Naive thymus-derived CD4-positive, alpha-beta T cell (primary cell): ENCODE data around the gene SSC5D. TPM values are rescaled to one million over a fixed set of nuclear protein-coding genes. Genes with fewer than 3 reads are reported as not detected.
A peak's percentile ranks its signal among the peaks of the same experiment; 100 is the strongest.

Experiments
- ATAC-seq: fragments of 150-1000 bp; cut with Tn5 transposase; 2 replicates; pipeline ENCODE4 v1.10.0; 2021; ENCODE audit warnings: mild to moderate bottlenecking, moderate library complexity
- CTCF ChIA-PET: fragments of 350-600 bp; sonication (Branson Sonifier 250); formaldehyde crosslinking; loops from one replicate; lab custom pipeline; 2021; ENCODE audit warnings: antibody characterized with exemption; lab: Charles Lee
- POLR2A ChIA-PET: fragments of 350-600 bp; sonication (Branson Sonifier 250); formaldehyde crosslinking; loops from one replicate; lab custom pipeline; 2021; ENCODE audit warnings: antibody characterized with exemption, inconsistent platforms; lab: Charles Lee
- DNase-seq, 9 donors: peaks; one replicate each; pipeline versions ENCODE4 v3.0.0 to v3.0.0-alpha.2; 2020 to 2022; ENCODE audit warnings: mixed read lengths in 1 of 9
- H3K27ac ChIP-seq: one replicate; pipeline ENCODE4 v1.7.0; 2013; ENCODE audit warnings: mild to moderate bottlenecking, low read depth, low read length, moderate library complexity
- H3K27me3 ChIP-seq, 2 donors: one replicate each; pipeline ENCODE4 v1.7.0; 2013; ENCODE audit warnings: low read length in 2 of 2, mild to moderate bottlenecking in 2 of 2, moderate library complexity in 2 of 2; ENCODE audit not compliant: control insufficient read depth in 2 of 2, insufficient read depth in 2 of 2
- H3K36me3 ChIP-seq, 3 experiments: 1 replicate in 2 of 3; 2 replicates in 1 of 3; pipeline ENCODE4 v1.7.0; 2013; ENCODE audit warnings: low read length in 3 of 3, mild to moderate bottlenecking in 3 of 3, moderate library complexity in 1 of 3; ENCODE audit not compliant: insufficient read depth in 3 of 3, control insufficient read depth in 2 of 3
- H3K4me1 ChIP-seq, 2 donors: one replicate each; pipeline ENCODE4 v1.7.0; 2013; ENCODE audit warnings: low read length in 2 of 2, mild to moderate bottlenecking in 2 of 2, moderate library complexity in 1 of 2; ENCODE audit not compliant: control insufficient read depth in 2 of 2, insufficient read depth in 2 of 2
- H3K4me3 ChIP-seq: 2 replicates; pipeline ENCODE4 v1.7.0; 2013; ENCODE audit warnings: mild to moderate bottlenecking, low read length
- H3K9me3 ChIP-seq, 3 experiments: 1 replicate in 2 of 3; 2 replicates in 1 of 3; pipeline ENCODE4 v1.7.0; 2013; ENCODE audit warnings: low read length in 3 of 3; ENCODE audit not compliant: control insufficient read depth in 2 of 3
- H3K27ac Mint-ChIP-seq, 9 donors: one replicate each; pipeline ENCODE4 v1.8.0; 2020 to 2022; ENCODE audit warnings: mixed read lengths in 9 of 9, mild to moderate bottlenecking in 8 of 9, moderate library complexity in 5 of 9, inconsistent platforms in 2 of 9
- H3K27me3 Mint-ChIP-seq, 5 donors: one replicate each; pipeline ENCODE4 v1.8.0; 2021 to 2022; ENCODE audit warnings: mixed read lengths in 5 of 5, mild to moderate bottlenecking in 1 of 5
- H3K36me3 Mint-ChIP-seq, 5 donors: one replicate each; pipeline ENCODE4 v1.8.0; 2020 to 2022; ENCODE audit warnings: mixed read lengths in 5 of 5, mild to moderate bottlenecking in 3 of 5, inconsistent platforms in 1 of 5
- H3K4me1 Mint-ChIP-seq, 7 donors: one replicate each; pipeline ENCODE4 v1.8.0; 2020 to 2022; ENCODE audit warnings: mixed read lengths in 7 of 7, mild to moderate bottlenecking in 3 of 7, inconsistent platforms in 1 of 7
- H3K4me3 Mint-ChIP-seq, 10 donors: one replicate each; pipeline ENCODE4 v1.8.0; 2020 to 2022; ENCODE audit warnings: mild to moderate bottlenecking in 10 of 10, mixed read lengths in 10 of 10, moderate library complexity in 6 of 10, inconsistent platforms in 2 of 10
- H3K9me3 Mint-ChIP-seq, 11 donors: one replicate each; pipeline ENCODE4 v1.8.0; 2020 to 2022; ENCODE audit warnings: mixed read lengths in 11 of 11, mild to moderate bottlenecking in 4 of 11, inconsistent platforms in 1 of 11, moderate library complexity in 1 of 11
- intact Hi-C, 2 donors: fragments of 100-400 bp; cut with micrococcal nuclease; formaldehyde crosslinking; loops; one replicate each; pipeline ENCODE4 v1.15.1; 2023
- polyA plus RNA-seq, 2 donors: library from polyadenylated mRNA; unstranded; fragments of 300-500 nt; fragmentation: Illumina TruSeq; gene quantifications; one replicate each; pipeline ENCODE4 v1.2.3, GENCODE V29; 2021
- total RNA-seq, 6 experiments: library from RNA in 5 of 6; stranded (reverse) in 5 of 6; gene quantifications; 1 replicate in 5 of 6; 2 replicates in 1 of 6; pipeline ENCODE4 v1.2.3 and lab custom pipeline; 2021 to 2026

SSC5D gene
- total and polyA plus RNA-seq, 7 experiments from 2014 or later: 0.21 to 0.48 (median 0.35) TPM; not detected in 2

- CTCF ChIA-PET: interaction anchor here (1.5 kb wide), 1 partner anchor 14 kb away, joined by 4 read pairs; no protein-coding TSS in a partner anchor
- Histone ChIP-seq H3K36me3 (peaks cover 0 to 5% (median 0%) of the 10 kb centered on the region in 3 experiments), H3K27me3 (peaks cover 3 to 22% of the 10 kb centered on the region in 2 donors), H3K4me3 (no peak overlapping the region), H3K4me1 (peaks cover 0 to 17% of the 10 kb centered on the region in 2 donors), H3K27ac (no peak overlapping the region), H3K9me3 (no peaks in the 10 kb centered on the region)
- POLR2A ChIA-PET: interaction anchor here (0.7 to 0.8 kb wide), 2 partner anchors 23 to 176 kb away, joined by 3 read pairs; no protein-coding TSS in a partner anchor
- DNase-seq (peak in 3 of 9 donors; percentile 25 to 48 (median 25)), ATAC-seq (peak; percentile 73)
- intact Hi-C loops: loop anchor here in 1 of 2 donors (5.0 kb wide), 1 partner anchor 36 kb away; no protein-coding TSS in a partner anchor
- Mint-ChIP-seq H3K9me3 (no peaks in the 10 kb centered on the region), H3K36me3 (peaks cover 0 to 9% (median 4%) of the 10 kb centered on the region in 5 donors), H3K27ac (peak overlapping the region in 1 of 9 donors; percentile 9), H3K27me3 (peaks cover 8 to 33% (median 19%) of the 10 kb centered on the region in 5 donors), H3K4me1 (peaks cover 7 to 21% (median 15%) of the 10 kb centered on the region in 7 donors), H3K4me3 (peak overlapping the region in 6 of 10 donors; percentile 44 to 82 (median 64))
Observed at GRCh38 chr19:55452749-55453346, 35.4 kb upstream of the SSC5D start.

GRCh38 chr19:55453511-55454260 is 34.5 kb upstream of the SSC5D start:
- H3K4me1 Mint-ChIP-seq: peaks cover 7 to 21% (median 15%) of the 10 kb centered on the region in 7 donors
- intact Hi-C loops: loop anchor here (1.0 to 5.0 kb wide), 4 partner anchors 36 to 313 kb away; no protein-coding TSS in a partner anchor
- peaks cover 0 to 5% (median 0%) of the 10 kb centered on the region in 3 experiments for H3K36me3 ChIP-seq
- no peak for ATAC-seq
- peaks cover 8 to 33% (median 19%) of the 10 kb centered on the region in 5 donors for H3K27me3 Mint-ChIP-seq
- peak overlapping the region in 3 of 9 donors; percentile 1 to 63 (median 47) for H3K27ac Mint-ChIP-seq
- POLR2A ChIA-PET: interaction anchor here (0.5 to 1.2 kb wide), 4 partner anchors 22 to 188 kb away, joined by 3 to 5 read pairs (median 4); partner anchors contain the start of gene UBE2S
- no peak overlapping the region for H3K27ac ChIP-seq
- H3K4me3 ChIP-seq: no peak overlapping the region
- H3K4me3 Mint-ChIP-seq: peak overlapping the region; percentile 0 to 82 (median 57)
- peaks cover 3 to 22% of the 10 kb centered on the region in 2 donors for H3K27me3 ChIP-seq
- CTCF ChIA-PET: interaction anchor here (0.7 to 1.5 kb wide), 3 partner anchors 14 to 313 kb away, joined by 3 to 4 read pairs (median 4); no protein-coding TSS in a partner anchor
- DNase-seq: no peak
- peaks cover 0 to 9% (median 4%) of the 10 kb centered on the region in 5 donors for H3K36me3 Mint-ChIP-seq
- no peaks in the 10 kb centered on the region for H3K9me3 Mint-ChIP-seq
- peaks cover 0 to 17% of the 10 kb centered on the region in 2 donors for H3K4me1 ChIP-seq
- no peaks in the 10 kb centered on the region for H3K9me3 ChIP-seq

- ChIA-PET CTCF (no interaction called here), POLR2A (interaction anchor here (0.5 kb wide), 1 partner anchor 259 kb away, joined by 3 read pairs; no protein-coding TSS in a partner anchor)
- Histone ChIP-seq H3K27ac (no peak overlapping the region), H3K27me3 (peaks cover 3 to 15% of the 10 kb centered on the region in 2 donors), H3K36me3 (peaks cover 0 to 5% (median 0%) of the 10 kb centered on the region in 3 experiments), H3K4me3 (no peak overlapping the region), H3K9me3 (no peaks in the 10 kb centered on the region), H3K4me1 (peaks cover 0 to 17% of the 10 kb centered on the region in 2 donors)
- Mint-ChIP-seq H3K4me1 (peaks cover 7 to 22% (median 16%) of the 10 kb centered on the region in 7 donors), H3K36me3 (peaks cover 0 to 9% (median 4%) of the 10 kb centered on the region in 5 donors), H3K27ac (no peak overlapping the region), H3K9me3 (no peaks in the 10 kb centered on the region), H3K4me3 (no peak overlapping the region), H3K27me3 (peaks cover 8 to 33% (median 19%) of the 10 kb centered on the region in 5 donors)
- no peak for ATAC-seq
- DNase-seq: peak in 7 of 9 donors; percentile 32 to 54 (median 43)
- intact Hi-C loops: loop anchor here (1.0 to 5.0 kb wide), 4 partner anchors 38 to 314 kb away; no protein-coding TSS in a partner anchor
Observed at GRCh38 chr19:55454787-55455243, 33.4 kb upstream of the SSC5D start.

DNA sequence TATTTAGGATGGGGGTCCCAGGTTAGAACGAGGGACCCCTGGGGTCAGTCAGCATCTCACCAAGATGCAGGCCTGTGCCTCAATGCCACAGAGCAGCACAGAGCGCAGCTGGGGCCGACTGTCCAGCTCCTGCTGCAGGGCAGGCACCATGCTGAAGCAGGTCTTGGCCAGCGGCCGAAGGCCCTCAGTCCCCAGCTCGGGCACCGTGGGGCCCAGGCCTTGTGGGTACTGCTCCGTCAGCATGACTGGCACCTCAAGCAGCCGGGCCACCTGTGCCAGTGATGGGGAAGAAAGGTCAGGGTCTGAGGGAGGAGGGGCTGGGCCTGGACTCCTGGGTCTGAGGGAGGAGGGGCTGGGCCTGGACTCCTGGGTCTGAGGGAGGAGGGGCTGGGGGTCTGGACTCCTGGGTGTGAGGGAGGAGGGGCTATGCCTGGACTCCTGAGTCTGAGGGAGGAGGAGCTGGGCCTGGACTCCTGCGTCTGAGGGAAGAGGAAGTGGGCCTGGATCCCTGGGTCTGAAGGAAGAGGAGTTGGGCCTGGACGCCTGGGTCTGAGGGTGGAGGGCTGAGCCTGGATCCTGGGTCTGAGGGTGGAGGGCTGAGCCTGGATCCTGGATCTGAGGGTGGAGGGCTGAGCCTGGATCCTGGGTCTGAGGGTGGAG is 32.5 kb upstream of the SSC5D start:
- Histone ChIP-seq H3K4me3 (no peak overlapping the region), H3K4me1 (peaks cover 0 to 19% of the 10 kb centered on the region in 2 donors), H3K36me3 (peaks cover 0 to 5% (median 0%) of the 10 kb centered on the region in 3 experiments), H3K27me3 (peaks cover 3 to 11% of the 10 kb centered on the region in 2 donors), H3K9me3 (no peaks in the 10 kb centered on the region), H3K27ac (no peak overlapping the region)
- Mint-ChIP-seq H3K36me3 (peaks cover 0 to 9% (median 4%) of the 10 kb centered on the region in 5 donors), H3K4me3 (no peak overlapping the region), H3K27me3 (peaks cover 6 to 28% (median 15%) of the 10 kb centered on the region in 5 donors), H3K9me3 (no peaks in the 10 kb centered on the region), H3K4me1 (peaks cover 13 to 27% (median 21%) of the 10 kb centered on the region in 7 donors), H3K27ac (no peak overlapping the region)
- DNase-seq: no peak
- CTCF ChIA-PET: no interaction called here
- POLR2A ChIA-PET: interaction anchor here (1.0 kb wide), 1 partner anchor 66 kb away, joined by 3 read pairs; no protein-coding TSS in a partner anchor
- intact Hi-C loops: loop anchor here in 1 of 2 donors (2.0 kb wide), 1 partner anchor 315 kb away; no protein-coding TSS in a partner anchor
- ATAC-seq: no peak

GRCh38 chr19:55456347-55456746 is 31.9 kb upstream of the SSC5D start:
- Mint-ChIP-seq H3K36me3 (peaks cover 0 to 9% (median 4%) of the 10 kb centered on the region in 5 donors), H3K4me3 (no peak overlapping the region), H3K27ac (no peak overlapping the region), H3K27me3 (peaks cover 5 to 24% (median 13%) of the 10 kb centered on the region in 5 donors), H3K9me3 (no peaks in the 10 kb centered on the region), H3K4me1 (peaks cover 14 to 30% (median 19%) of the 10 kb centered on the region in 7 donors)
- ATAC-seq: no peak
- peaks cover 0 to 5% (median 0%) of the 10 kb centered on the region in 3 experiments for H3K36me3 ChIP-seq
- DNase-seq: no peak
- intact Hi-C loops: no loop called here
- peaks cover 0 to 24% of the 10 kb centered on the region in 2 donors for H3K4me1 ChIP-seq
- no peak overlapping the region for H3K27ac ChIP-seq
- no peaks in the 10 kb centered on the region for H3K9me3 ChIP-seq
- ChIA-PET CTCF (no interaction called here), POLR2A (no interaction called here)
- H3K27me3 ChIP-seq: peaks cover 3 to 10% of the 10 kb centered on the region in 2 donors
- no peak overlapping the region for H3K4me3 ChIP-seq
